ENCODE data around the gene HOXA13.

Gene HOXA13

DNA sequence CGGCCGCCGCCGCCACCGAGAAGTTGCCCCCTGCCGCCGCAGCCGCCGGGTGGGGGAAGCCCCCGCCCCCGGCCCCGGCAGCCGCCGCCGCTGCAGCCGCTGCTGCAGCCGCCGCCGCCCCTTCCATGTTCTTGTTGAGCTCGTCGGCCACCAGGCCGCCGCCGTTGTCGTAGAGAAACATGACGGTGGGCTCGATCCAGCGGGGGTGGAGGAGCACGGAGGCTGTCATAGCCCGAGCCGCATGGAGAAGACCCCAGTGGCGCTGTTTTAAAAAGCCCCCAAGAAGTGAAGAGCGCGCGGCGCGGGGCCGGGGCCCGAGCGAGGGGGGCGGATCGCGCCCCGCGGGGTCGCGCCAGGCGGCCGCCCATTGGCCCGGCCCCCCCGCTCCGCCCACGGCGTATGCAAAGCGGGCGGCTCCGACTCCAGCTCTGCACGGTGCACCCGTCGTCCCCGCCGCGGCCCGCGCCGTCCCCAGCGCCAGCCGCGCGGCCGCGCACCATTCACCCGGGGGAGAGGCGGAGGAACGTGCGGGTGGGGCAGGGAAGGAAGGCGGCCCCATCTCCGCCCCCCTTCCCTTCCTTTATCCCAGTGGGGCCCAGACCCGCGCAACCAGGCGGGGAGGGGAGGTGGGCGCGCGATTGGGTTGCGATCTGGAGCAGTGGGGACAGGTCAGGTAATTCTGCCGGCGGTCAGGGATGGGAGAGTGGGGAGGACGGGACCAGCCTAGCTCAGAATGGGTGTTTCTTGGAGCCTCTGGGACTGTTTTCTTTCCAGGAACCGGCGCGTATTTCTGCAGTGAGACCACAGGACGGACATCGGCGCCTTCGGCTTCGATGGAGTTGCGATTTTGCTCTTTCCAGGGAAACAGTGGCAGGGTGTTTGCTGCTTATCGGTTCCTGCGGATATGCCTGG is at the start of gene HOXA13:
Gene HOXA13, minus strand, starts transcription at position 243 of the 912 bp plus-strand sequence. Its CDS starts 14 bp downstream, at position 229.
- no peak for DNase-seq

DNA sequence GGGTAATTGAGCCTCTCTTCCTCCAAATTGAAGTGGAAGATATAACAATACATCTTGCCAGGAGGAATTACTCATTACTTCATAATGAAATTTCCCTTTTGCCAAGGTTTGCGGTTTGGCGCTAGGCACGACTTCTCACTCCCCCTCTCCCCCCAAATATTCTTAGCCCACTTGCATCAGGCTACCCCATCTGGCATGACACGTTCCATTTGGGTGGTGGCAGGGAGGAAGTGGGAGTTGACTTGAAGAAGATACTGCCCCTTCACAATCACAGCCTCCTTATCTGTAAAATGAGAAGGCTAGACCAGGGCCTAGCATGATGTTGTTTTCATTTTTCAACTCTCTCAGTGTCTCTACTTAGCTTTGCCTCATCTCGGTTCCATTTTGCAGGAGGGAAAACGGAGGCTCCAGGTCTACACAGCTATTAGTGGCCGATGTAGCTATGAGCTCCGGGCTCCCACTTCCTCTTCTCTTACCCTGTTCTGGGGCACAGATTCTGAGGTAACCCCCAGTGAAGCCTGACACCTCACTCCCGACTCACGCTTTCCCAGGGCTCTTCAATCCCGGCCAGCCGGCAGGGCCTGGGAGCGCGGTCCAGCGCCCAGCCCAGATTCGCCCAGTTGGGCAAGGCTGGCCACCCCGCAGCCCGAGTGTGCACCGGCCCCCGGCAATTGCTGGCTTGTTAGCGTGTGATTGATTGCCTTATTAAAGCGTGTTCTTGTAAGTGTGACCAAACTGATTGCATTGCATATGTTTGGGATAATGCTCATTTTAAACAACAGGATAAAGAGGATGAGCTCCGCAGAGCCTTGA is 49.2 kb upstream of the HOXA13 start:
- DNase-seq = no peak

DNA sequence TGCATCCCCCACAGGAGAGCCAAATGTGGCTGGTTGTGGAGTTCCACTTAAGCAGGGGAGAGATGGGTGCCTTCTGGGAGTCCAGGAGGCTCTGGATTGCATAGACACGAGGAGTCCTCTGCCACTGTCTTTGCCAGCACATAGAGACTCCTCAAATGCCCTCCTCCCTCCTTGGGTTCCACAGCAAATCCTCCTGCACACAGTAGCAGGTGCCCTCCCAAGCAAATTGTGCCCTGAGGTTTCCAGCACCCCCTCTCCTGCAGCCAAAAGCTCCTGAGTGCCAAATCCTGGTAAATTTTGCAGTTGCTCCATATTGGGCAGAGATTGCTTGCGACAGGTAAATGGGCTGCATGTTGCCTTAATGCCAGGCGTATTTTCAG is 48.5 kb upstream of the HOXA13 start:
- no peak for DNase-seq

DNA sequence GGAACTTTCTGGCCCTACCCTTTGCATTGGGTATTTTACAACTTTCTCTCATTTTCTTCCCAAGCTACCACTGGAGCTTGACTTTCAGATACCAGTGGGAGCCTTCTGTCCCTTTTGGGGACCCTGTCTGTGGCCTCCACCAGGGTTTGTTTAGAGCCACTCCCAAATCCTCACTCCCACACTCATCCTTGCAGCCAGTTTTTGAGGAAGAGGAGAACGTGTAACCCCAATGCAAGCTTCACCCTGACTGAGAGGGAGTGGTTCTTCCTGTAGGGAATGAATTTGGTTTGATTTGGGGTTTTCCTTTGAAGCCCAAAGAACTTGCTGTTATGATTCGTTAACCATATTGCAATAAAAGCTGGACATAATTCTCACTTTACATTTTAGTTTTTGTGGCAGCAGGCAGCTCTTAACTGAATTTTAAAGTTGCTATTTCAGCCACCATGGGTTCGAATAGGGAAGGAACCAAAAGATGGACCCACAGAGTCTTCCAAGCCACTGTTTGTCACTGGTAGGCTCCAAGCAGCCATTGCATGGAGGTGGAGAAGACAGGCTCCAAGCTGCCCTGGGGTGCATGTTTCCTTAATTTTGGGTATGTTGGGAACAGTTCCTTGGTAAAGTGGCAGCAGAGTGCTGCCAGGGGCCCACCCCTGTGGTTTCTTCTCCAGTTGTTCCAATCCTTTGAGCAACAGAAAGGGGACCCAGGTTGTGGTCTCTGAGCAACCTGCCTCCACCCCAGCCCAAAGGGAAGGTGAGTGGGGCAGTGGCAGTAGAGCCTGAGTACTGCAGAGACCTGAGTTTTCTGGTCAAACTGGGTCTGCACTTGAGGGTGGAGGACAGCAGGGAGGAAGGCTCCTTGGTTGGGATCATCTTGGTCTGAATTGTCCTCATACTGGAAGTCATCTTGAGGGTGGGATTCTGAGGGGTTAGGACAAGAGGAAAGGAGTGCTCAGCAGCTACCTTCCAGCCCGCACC is 47.8 kb upstream of the HOXA13 start:
- DNase-seq = no peak

DNA sequence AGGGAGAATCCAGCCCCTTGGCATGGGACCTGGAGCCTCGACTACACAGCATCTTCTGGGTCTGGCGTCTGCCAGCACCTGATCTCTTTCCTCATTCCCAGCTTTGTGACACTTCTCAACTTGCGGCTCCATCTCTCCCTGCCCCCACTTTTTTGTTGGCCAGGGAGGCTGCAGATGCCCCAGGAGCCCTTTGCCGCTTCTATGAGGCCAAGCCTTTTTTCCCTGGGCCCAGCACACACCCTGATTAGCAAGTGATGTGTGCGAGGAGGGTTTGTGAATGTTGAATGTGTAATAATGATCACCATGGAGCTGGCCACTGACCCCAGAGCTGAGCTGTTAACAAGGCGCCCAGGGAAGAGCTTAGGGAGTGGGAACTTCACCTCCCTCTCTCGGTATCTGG is 47.1 kb upstream of the HOXA13 start:
- DNase-seq = no peak

GRCh38 chr7:27245798-27246691 is 46.2 kb upstream of the HOXA13 start:
- DNase-seq = no peak

- no peak for DNase-seq
These were observed 45.4 kb upstream of the HOXA13 start for GRCh38 chr7:27245124-27245797.

- no peak for DNase-seq
These were observed 44.7 kb upstream of the HOXA13 start for GRCh38 chr7:27244488-27245123.

DNA sequence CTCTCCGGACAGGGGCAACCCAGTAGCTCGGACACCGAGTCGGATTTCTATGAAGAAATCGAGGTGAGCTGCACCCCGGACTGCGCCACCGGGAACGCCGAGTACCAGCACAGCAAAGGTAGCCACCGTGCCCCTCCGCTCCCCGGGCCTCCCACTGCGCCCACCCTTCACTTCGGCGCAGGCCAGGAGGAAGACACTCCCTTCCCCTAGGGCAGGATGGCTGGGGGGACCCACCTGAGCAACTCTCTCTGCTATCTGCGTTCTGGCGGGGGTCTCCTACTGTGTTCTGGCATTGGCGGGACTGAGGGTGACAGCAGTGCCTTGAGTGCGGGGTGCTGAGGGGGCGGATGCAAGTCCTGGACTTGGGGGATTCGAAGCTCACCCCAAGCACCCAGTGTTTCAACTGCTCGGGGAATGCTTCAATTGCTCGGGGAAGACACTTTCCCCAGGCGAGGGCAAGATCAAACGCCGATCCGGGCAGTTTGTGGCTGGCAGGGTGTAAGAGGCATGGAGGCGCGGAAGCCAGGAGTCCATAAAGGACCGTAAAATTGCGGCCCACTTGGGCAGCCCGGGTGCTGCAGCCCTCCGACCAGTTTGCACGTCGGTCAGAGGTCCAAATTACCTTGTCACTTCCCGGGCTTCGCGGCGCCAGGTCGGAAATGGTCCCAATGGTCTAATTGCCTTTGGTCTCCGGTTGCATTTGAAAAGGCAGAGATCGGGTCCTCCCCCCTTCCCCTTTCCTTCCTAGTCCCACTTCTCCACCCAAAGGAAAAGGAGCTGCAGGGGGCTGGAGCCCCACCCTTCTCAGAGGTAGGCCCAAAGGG is 43.7 kb upstream of the HOXA13 start:
- no peak for DNase-seq

DNA sequence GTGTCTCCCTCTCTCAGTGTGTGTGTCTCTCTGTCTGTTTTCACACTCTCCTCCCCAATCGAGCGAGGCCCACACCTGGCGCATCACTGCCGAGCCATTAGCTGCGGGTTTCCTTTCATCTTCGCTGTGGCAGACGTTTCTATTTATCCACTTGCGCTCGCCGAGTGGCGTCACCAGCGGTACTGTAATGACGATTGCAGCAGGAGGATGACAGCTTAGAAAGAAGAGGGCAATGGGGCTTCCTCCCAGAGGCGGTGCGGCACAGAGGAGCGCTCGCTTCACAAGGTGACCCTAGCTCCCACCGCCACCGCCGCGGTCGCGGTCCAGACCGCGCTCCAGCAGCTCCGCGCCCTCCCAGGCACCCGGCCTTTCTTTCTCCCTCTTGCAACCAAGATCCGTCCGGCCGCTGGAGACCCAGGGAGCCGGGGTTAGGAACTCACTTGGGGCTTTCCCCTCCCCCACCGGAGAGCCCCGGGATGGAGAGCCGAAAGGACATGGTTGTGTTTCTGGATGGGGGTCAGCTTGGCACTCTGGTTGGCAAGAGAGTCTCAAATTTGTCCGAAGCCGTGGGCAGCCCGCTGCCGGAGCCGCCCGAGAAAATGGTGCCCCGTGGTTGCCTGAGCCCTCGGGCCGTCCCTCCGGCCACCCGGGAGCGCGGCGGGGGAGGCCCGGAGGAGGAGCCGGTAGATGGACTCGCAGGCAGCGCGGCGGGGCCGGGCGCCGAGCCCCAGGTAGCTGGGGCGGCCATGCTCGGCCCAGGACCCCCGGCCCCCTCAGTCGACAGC is 42.9 kb upstream of the HOXA13 start, which contains the start of gene EVX1:
Gene EVX1, plus strand, starts transcription at position 248 of the 785 bp plus-strand sequence. Its CDS starts 229 bp downstream, at position 477.
- no peak for DNase-seq

DNA sequence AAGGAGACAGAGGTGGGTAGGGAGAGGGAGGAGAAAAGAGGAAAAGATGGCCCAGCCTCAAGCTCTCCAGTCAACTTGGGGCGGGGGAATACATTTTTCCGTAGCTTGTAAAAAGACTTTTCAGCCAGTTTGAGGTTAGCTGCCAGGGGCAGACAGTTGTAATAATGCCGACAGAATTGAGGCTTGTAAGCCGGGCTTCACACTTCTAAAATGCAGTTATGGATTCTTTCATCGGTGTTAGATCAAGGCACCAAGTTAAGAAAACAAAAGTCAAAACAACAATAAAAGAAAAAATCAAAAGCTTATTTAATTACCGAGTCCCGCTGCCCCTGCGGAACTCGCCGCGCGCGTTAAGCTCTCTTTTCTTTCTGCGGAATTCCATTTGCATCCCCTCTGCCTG is 42.3 kb upstream of the HOXA13 start:
- DNase-seq = no peak

DNA sequence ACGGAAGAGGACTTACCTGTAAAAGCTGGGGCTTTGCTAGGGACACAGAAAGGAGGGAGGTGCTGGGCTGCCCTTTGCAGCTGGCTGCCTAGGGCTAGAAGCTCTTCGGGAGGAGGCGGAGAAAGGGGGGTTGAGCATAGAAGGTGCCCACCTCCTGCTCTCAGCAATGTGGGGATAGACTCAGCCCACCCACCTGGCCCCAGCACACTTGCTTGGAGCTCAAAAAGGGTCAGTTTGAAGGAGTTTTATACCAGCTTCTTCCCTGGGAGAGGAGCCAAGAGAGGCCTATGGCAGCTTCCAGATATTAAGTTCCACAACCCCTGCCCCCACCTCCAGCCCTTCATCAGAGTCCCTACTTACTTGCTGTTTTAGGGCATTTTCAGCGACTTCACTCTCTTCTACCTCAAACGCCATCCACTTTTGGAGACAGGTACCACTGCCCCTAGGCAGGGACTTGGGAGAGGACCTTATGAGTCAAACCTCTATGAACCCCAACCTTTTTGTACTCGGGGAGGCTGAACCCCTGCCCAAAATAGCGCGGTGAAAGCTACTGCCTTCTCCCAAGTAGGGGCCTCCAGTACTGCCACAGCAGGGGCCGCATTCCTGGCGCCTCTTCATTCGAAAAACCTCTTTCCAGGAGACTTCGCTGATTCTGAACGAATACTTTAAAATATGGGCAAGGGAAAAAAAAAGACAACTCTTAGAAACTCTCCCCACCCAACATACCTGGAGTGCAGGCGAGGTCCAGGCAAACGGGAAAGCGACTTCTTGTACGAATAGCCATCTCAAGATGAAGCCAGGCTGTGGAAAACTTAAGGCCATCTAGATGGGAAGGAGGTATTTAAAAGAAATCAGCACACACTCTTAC is 41.5 kb upstream of the HOXA13 start:
- DNase-seq = no peak

- no peak for DNase-seq
These were observed 40.3 kb upstream of the HOXA13 start for GRCh38 chr7:27240015-27240731.

- DNase-seq = no peak
These were observed 39.6 kb upstream of the HOXA13 start for GRCh38 chr7:27239387-27240014.

DNA sequence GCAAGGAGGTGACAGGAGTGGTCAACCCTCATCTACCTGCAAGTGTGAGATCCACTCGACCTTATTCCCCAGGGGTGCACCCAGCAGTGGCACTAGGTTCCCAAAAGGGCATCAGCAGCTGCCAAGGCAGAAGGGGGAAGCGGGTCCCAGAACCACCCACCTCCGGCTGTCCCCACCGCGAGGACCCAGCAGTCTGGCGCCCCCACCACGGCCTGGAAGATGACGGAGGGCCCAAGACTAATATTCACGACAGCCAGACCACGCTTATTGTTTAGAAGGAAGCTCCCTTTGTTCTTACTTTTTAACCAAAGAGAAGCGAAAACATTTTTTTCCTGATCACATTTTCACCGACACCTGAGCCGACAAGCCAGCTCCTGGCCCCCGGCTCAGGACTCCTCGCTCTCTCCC is 39.1 kb upstream of the HOXA13 start:
- DNase-seq = no peak

DNA sequence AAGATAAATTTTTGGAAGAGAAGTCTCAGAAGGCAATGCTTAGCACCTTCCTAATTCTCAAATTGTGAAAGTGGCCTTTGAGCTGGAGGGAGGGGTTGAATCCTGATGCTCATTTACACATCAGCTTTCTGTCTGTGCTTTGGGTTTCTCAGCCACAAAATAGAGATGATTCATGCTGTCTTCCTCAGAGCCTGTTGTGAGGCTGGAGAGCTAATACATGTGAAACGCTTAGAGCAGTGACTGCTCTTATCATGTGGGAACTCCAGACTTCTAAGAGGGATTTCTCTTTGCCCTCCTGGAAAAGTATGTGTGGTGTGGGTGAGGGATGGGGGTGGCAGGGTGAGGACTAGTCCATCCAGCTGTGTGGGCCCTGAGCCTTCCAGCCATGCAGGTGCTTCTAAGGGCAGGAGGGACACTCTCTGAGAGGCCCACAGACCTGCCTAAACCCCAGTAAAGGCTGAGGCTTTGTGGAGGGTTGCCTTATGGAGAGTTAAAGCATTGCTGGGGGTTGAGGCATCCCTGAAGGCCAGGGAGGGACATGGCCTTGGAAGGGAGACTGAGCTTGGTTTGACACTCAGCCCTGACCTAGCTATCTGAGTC is 37.9 kb upstream of the HOXA13 start:
- DNase-seq = no peak
